ENCODE results near the gene TMEM190.

- no peak for TF ChIP-seq CTCF (IDR thresholded peaks at IDR 0.05)
- no peak for TF ChIP-seq POLR2A (IDR thresholded peaks at IDR 0.05)
Observed at GRCh38 chr19:55405638-55406037, 29.0 kb downstream of the TMEM190 start.

Measured in tibial nerve (tissue), 3 donors.